GM10248 (cell line): ENCODE results near the gene NME2.
"Not testable (repeated sequence)": the region's sequence is repeated elsewhere in the genome, so short reads cannot be mapped to it uniquely, and the experiment has no call there.

Experiments used
- CTCF ChIA-PET: fragments of 300-600 bp; sonication (Branson Sonifier 250); formaldehyde crosslinking; extraction: SDS; loops from one replicate; lab custom pipeline; 2021; ENCODE audit warnings: antibody characterized with exemption; lab: Yijun Ruan, JAX
- POLR2A ChIA-PET: fragments of 350-650 bp; sonication (Branson Sonifier 250); formaldehyde crosslinking; extraction: SDS; loops from one replicate; lab custom pipeline; 2020; ENCODE audit warnings: antibody characterized with exemption; lab: Yijun Ruan, JAX
- DNase-seq: peaks from one replicate; pipeline ENCODE4 v3.0.0; 2012; ENCODE audit errors: extremely low spot score
- TF ChIP-seq, protein P1 (sequence below): IDR thresholded peaks from 2 replicates; pipeline ENCODE4 v1.5.1; 2012; ENCODE audit warnings: mild to moderate bottlenecking, low read depth; ENCODE audit errors: extremely low read depth, missing control alignments, control extremely low read depth

The NME2 gene

DNA sequence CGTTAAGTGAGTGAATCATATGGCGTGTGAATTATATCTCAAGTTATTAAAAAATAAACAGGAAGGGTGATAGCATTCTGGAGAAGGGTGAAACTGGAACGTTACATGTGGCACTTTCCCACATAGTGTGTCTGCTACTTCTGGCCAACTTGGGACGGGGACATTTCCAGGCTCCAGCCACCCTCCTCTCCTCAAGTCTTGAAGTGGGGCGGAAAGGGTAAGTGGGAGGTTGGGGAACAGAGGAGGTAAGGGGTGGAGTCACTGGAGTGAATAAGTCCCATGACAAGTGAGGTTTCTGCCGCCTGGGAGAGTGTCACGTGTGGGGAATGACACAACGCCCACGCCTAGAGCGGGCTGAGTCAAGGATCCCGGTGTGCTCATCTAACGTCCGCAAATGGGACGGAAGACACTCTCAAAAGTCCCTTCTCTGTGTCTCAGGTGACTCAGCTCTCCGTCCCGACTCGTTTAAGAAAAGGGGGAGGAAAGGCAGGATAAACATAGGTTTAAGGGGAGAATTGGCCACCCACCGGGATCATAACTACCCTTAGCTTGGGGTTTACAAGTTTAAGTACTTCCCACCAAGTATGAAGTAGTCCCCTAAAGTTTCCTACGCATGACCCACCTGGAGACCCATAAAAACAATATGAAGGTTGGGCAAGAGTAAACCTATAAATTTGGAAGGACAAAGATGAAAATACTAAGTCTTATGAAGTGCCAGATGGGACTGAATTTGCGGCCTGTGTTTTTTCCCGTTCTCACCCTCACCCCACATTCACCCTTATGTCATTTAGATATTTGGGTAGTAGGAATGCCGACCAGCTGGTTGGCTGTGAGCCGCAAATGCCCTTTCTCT lies 44.4 kb upstream of the NME2 start:
- CTCF ChIA-PET: interaction anchor here (3.0 kb wide), 1 partner anchor 31 kb away, joined by 19 read pairs; the partner anchor contains the start of gene NME1
- POLR2A ChIA-PET: interaction anchor here (0.9 to 1.7 kb wide), 2 partner anchors 26 to 255 kb away, joined by 5 to 7 read pairs; partner anchors contain the start of gene TOB1
- DNase-seq: peak; percentile 71
- TF ChIP-seq, protein P1, sequence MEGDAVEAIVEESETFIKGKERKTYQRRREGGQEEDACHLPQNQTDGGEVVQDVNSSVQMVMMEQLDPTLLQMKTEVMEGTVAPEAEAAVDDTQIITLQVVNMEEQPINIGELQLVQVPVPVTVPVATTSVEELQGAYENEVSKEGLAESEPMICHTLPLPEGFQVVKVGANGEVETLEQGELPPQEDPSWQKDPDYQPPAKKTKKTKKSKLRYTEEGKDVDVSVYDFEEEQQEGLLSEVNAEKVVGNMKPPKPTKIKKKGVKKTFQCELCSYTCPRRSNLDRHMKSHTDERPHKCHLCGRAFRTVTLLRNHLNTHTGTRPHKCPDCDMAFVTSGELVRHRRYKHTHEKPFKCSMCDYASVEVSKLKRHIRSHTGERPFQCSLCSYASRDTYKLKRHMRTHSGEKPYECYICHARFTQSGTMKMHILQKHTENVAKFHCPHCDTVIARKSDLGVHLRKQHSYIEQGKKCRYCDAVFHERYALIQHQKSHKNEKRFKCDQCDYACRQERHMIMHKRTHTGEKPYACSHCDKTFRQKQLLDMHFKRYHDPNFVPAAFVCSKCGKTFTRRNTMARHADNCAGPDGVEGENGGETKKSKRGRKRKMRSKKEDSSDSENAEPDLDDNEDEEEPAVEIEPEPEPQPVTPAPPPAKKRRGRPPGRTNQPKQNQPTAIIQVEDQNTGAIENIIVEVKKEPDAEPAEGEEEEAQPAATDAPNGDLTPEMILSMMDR: no peak

DNA sequence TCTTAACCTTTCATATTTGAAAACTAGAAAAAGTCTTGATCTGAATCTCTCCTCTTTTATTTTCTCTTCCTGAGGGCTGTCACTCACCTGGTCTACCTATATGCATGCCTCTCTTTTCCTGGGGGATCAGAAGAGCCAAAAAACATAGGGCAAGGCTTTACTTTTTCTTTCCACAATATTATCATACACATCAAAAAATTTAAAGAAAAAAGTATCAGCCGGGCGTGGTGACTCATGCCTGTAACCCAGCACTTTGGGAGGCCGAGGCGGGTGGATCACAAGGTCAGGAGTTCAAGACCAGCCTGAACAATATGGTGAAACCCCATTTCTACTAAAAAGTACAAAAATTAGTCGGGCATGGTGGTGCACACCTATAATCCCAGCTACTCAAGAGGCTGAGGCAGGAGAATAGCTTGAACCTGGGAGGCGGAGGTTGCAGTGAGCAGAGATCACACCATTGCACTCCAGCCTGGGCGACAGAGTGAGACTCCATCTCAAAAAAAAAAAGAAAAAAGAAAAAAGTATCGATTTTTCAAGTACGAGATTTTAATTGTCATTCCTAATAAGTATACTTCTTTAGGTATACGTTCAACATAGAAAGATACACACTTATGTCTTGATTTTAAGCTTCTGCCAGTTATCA lies 43.6 kb upstream of the NME2 start:
- not testable (repeated sequence) for DNase-seq
- ChIA-PET CTCF (interaction anchor here (0.9 to 3.0 kb wide), 3 partner anchors 10 to 30 kb away, joined by 3 to 19 read pairs (median 3); partner anchors contain the start of gene NME1), POLR2A (interaction anchor here (0.9 kb wide), 1 partner anchor 25 kb away, joined by 5 read pairs; no protein-coding TSS in a partner anchor)

DNA sequence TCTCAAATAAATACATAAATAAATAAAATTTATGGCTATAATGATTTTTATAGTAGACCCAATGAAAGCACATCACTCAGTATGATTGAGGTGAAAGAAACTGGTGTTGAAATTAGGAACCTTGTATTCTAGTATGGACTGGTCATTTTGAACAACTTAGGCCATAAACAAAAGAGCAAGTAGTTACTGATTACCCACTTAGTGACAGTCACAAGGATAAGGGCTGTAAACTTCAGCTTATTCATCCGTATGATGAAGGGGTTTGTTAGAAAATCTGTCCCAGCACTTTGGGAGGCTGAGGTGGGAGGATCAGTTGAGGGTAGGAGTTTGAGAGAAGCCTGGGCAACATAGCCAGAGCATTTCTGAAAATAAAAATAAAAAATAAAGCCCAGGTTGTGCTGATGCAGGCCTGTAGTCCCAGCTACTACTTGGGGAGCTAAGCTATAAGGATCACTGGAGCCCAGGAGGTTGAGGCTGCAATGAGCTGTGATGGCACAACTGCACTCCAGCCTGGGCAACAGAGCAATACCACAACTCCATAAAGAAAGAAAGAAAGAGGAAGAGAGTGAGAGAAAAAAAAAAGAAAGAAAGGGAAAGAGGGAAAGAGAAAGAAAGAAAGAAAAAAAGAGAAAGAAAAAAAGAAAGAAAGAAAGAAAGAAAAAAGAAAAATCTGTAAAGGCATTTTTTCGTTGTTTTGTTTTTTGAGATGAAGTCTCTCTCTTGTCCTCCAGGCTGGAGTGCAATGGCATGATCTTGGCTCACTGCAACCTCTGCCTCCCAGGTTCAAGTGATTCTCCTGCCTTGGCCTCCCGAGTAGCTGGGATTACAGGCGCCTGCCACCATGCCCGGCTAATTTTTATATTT lies 41.3 kb upstream of the NME2 start:
- TF ChIP-seq, protein P1: no peak
- no peak for DNase-seq
- POLR2A ChIA-PET: no interaction called here
- CTCF ChIA-PET: interaction anchor here (0.6 to 2.7 kb wide), 2 partner anchors 16 to 28 kb away, joined by 3 to 9 read pairs; partner anchors contain the start of gene NME1

DNA sequence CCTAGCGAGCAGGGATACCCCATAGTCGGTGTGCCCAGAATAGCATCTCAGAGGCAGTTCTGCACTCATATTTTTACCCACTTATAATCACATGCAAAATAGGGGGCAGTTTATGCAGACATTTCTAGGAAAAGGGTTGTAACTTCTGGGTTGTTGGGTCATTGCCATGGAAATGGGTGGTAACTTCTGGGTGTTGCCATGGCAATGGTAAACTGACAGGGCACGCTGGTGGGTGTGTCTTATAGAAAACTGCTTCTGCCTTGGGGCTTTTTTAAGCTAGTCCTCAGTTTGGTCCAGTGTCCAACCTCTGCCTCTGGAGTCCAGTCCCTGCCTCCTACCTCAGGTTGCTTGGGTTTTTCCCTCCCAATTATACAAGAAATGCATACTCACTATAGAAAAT lies 38.1 kb upstream of the NME2 start:
- no peak for DNase-seq
- CTCF ChIA-PET: interaction anchor here (1.4 to 2.6 kb wide), 3 partner anchors 25 to 171 kb away, joined by 3 to 6 read pairs (median 4); partner anchors contain the start of gene NME1
- TF ChIP-seq, protein P1: no peak

DNA sequence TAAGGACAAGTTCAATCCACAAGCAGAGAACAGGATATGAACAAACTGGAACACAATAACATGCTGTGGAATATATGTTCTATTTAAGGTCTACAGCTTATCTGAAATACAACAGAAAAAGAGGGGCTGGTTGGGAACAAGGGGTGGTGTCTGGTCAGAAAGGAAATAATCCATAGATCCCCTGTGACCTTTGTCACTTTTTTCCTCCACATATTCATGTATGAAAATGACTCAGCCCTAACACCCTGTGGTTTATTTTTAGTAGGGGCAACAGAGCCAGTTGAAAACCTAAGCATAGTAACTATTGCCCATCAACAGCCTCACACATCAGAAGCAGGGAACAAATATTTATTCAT lies 33.3 kb upstream of the NME2 start:
- peak; percentile 46 for DNase-seq
- ChIA-PET POLR2A (no interaction called here), CTCF (interaction anchor here (1.3 to 3.3 kb wide), 4 partner anchors 9 to 20 kb away, joined by 3 to 13 read pairs (median 5); partner anchors contain the start of gene NME1)
- TF ChIP-seq, protein P1: no peak

More for the DNA sequence above, 38.1 kb upstream of the NME2 start:
- POLR2A ChIA-PET: no interaction called here

DNA sequence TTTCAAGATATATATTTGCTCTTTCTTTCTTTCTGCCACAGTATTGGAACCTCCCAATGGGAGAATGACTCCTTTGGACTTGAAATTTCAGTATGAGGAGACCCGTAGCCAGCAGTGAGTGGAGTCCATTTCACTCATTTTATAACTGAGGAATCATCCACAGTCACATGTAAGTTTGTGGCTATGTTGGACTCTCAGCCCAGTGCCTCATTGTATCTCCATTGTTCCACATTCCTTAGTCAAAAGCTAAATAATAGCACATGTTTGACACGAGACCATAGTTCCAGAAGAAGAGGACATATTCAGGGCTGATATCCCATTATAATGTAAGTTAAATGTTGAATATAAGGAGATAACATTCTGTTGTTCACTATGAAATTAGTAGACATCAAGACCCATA lies 32.8 kb upstream of the NME2 start:
- ChIA-PET POLR2A (no interaction called here), CTCF (interaction anchor here (1.3 to 3.3 kb wide), 3 partner anchors 9 to 20 kb away, joined by 4 to 13 read pairs (median 6); partner anchors contain the start of gene NME1)
- TF ChIP-seq, protein P1: no peak
- DNase-seq: no peak
